Fibroblast of lung (primary cell): ENCODE data around the gene ASPDH.

Source experiments
- CTCF ChIP-seq, 2 donors: IDR thresholded peaks in 1 of 2; conservative IDR thresholded peaks in 1 of 2; 1 replicate in 1 of 2; 2 replicates in 1 of 2; pipeline ENCODE4 v1.5.1; 2011 to 2012; ENCODE audit warnings: low read length in 2 of 2, control low read depth in 1 of 2, inconsistent platforms in 1 of 2, low read depth in 1 of 2, mild to moderate bottlenecking in 1 of 2
- EZH2 ChIP-seq: IDR thresholded peaks from 2 replicates; pipeline ENCODE4 v1.5.1; 2012; ENCODE audit warnings: low read length, control low read depth, mild to moderate bottlenecking; ENCODE audit errors: missing control alignments

GRCh38 chr19:50548191-50549058, 34.7 kb upstream of the ASPDH start:
- no peak for TF ChIP-seq CTCF (conservative IDR thresholded peaks at IDR 0.05 in 1 of 2, IDR thresholded peaks at IDR 0.05 in 1 of 2; ENCODE audit: low read depth in 1 of 2, low read length in 2 of 2)
- TF ChIP-seq EZH2 = no peak
